Measurements from ENCODE around the gene EP400.
"Not testable (repeated sequence)": the region's sequence is repeated elsewhere in the genome, so short reads cannot be mapped to it uniquely, and the experiment has no call there.

Gene EP400

GRCh38 chr12:131983554-131983953 lies 33.8 kb downstream of the EP400 start:
- Histone ChIP-seq H2AFZ (ENCODE audit: low read depth, low read length) (no peak overlapping the region), H3K36me3 (replicated peaks; ENCODE audit: low read depth, low read length) (peaks cover 36% of the 10 kb centered on the region), H3K4me2 (ENCODE audit: low read length) (no peak overlapping the region), H3K27ac (ENCODE audit: low read length) (no peak overlapping the region), H3K27me3 (ENCODE audit: low read depth, low read length) (no peaks in the 10 kb centered on the region), H4K20me1 (ENCODE audit: insufficient read depth, low read length) (no peaks in the 10 kb centered on the region), H3K4me1 (ENCODE audit: low read length) (no peaks in the 10 kb centered on the region), H3K9me3 (ENCODE audit: insufficient read depth, low read length) (no peaks in the 10 kb centered on the region), H3K9ac (ENCODE audit: low read length) (no peak overlapping the region), H3K79me2 (ENCODE audit: low read length) (peaks cover 7% of the 10 kb centered on the region), H3K4me3 (ENCODE audit: low read length) (no peak overlapping the region)
- TF ChIP-seq CTCF (IDR thresholded peaks at IDR 0.05; ENCODE audit: low read depth, low read length) (no peak), EZH2phosphoT487 (IDR thresholded peaks at IDR 0.05; ENCODE audit: low read depth) (no peak)

GRCh38 chr12:131984334-131984733 lies 34.6 kb downstream of the EP400 start:
- Histone ChIP-seq H3K4me2 (ENCODE audit: low read length) (no peak overlapping the region), H3K9ac (ENCODE audit: low read length) (no peak overlapping the region)

GRCh38 chr12:131985510-131985875 lies 35.8 kb downstream of the EP400 start:
- not testable (repeated sequence) for H3K27ac ChIP-seq (ENCODE audit: low read length); H3K4me2 ChIP-seq (ENCODE audit: low read length); H2AFZ ChIP-seq (ENCODE audit: low read depth, low read length); H3K9me3 ChIP-seq (ENCODE audit: insufficient read depth, low read length); H4K20me1 ChIP-seq (ENCODE audit: insufficient read depth, low read length); H3K4me1 ChIP-seq (ENCODE audit: low read length); H3K27me3 ChIP-seq (ENCODE audit: low read depth, low read length); H3K9ac ChIP-seq (ENCODE audit: low read length); H3K79me2 ChIP-seq (ENCODE audit: low read length); H3K4me3 ChIP-seq (ENCODE audit: low read length)
- peaks cover 45% of the 10 kb centered on the region for H3K36me3 ChIP-seq (replicated peaks; ENCODE audit: low read depth, low read length)

More at GRCh38 chr12:131984334-131984733, 34.6 kb downstream of the EP400 start:
- no peak for TF ChIP-seq EZH2phosphoT487 (IDR thresholded peaks at IDR 0.05; ENCODE audit: low read depth)
- no peak for TF ChIP-seq CTCF (IDR thresholded peaks at IDR 0.05; ENCODE audit: low read depth, low read length)
- Histone ChIP-seq H3K79me2 (ENCODE audit: low read length) (peaks cover 5% of the 10 kb centered on the region; the same call in 1 of the 2 replicates), H3K4me1 (ENCODE audit: low read length) (no peaks in the 10 kb centered on the region), H3K4me3 (ENCODE audit: low read length) (no peak overlapping the region), H2AFZ (ENCODE audit: low read depth, low read length) (no peak overlapping the region), H3K36me3 (replicated peaks; ENCODE audit: low read depth, low read length) (peaks cover 40% of the 10 kb centered on the region), H3K9me3 (ENCODE audit: insufficient read depth, low read length) (no peaks in the 10 kb centered on the region), H3K27me3 (ENCODE audit: low read depth, low read length) (no peaks in the 10 kb centered on the region), H3K27ac (ENCODE audit: low read length) (no peak overlapping the region), H4K20me1 (ENCODE audit: insufficient read depth, low read length) (no peaks in the 10 kb centered on the region)

GRCh38 chr12:131986361-131986760 lies 36.6 kb downstream of the EP400 start:
- no peaks in the 10 kb centered on the region for H4K20me1 ChIP-seq (ENCODE audit: insufficient read depth, low read length)
- no peak overlapping the region for H3K27ac ChIP-seq (ENCODE audit: low read length)
- H3K36me3 ChIP-seq (replicated peaks; ENCODE audit: low read depth, low read length), result peaks cover 45% of the 10 kb centered on the region
- no peaks in the 10 kb centered on the region for H3K9me3 ChIP-seq (ENCODE audit: insufficient read depth, low read length)
- no peaks in the 10 kb centered on the region for H3K27me3 ChIP-seq (ENCODE audit: low read depth, low read length)
- H3K4me3 ChIP-seq (ENCODE audit: low read length), result no peak overlapping the region
- no peak overlapping the region for H3K9ac ChIP-seq (ENCODE audit: low read length)
- TF ChIP-seq EZH2phosphoT487 (IDR thresholded peaks at IDR 0.05; ENCODE audit: low read depth), result no peak
- no peak overlapping the region for H3K4me2 ChIP-seq (ENCODE audit: low read length)
- no peak overlapping the region for H2AFZ ChIP-seq (ENCODE audit: low read depth, low read length)
- no peaks in the 10 kb centered on the region for H3K79me2 ChIP-seq (ENCODE audit: low read length)
- H3K4me1 ChIP-seq (ENCODE audit: low read length), result no peaks in the 10 kb centered on the region

- TF ChIP-seq EZH2phosphoT487 (IDR thresholded peaks at IDR 0.05; ENCODE audit: low read depth), result no peak
- TF ChIP-seq CTCF (IDR thresholded peaks at IDR 0.05; ENCODE audit: low read depth, low read length), result no peak
- Histone ChIP-seq H3K27me3 (ENCODE audit: low read depth, low read length) (no peaks in the 10 kb centered on the region), H2AFZ (ENCODE audit: low read depth, low read length) (no peak overlapping the region), H3K4me2 (ENCODE audit: low read length) (no peak overlapping the region), H3K79me2 (ENCODE audit: low read length) (no peaks in the 10 kb centered on the region), H3K4me1 (ENCODE audit: low read length) (no peaks in the 10 kb centered on the region), H4K20me1 (ENCODE audit: insufficient read depth, low read length) (no peaks in the 10 kb centered on the region), H3K4me3 (ENCODE audit: low read length) (no peak overlapping the region), H3K36me3 (replicated peaks; ENCODE audit: low read depth, low read length) (peaks cover 42% of the 10 kb centered on the region), H3K9ac (ENCODE audit: low read length) (no peak overlapping the region), H3K27ac (ENCODE audit: low read length) (no peak overlapping the region), H3K9me3 (ENCODE audit: insufficient read depth, low read length) (no peaks in the 10 kb centered on the region)
Observed at GRCh38 chr12:131986910-131987309, 37.2 kb downstream of the EP400 start.

Data from OCI-LY3 (cell line).